Gastroesophageal sphincter (tissue), 4 donors: ENCODE results near the gene PDZD8. TPM values are rescaled to one million over a fixed set of nuclear protein-coding genes. Genes with fewer than 3 reads are reported as not detected.
A peak's percentile ranks its signal among the peaks of the same experiment; 100 is the strongest.

Source experiments
- ATAC-seq: fragments of 150-250 bp; one replicate; pipeline ENCODE4 v1.9.1; 2016; ENCODE audit warnings: mild to moderate bottlenecking, moderate library complexity
- H3K27ac ChIP-seq, 4 donors: fragments of 200-600 bp; sonication (generic) in 3 of 4; 1 replicate in 3 of 4; 2 replicates in 1 of 4; pipeline ENCODE4 v1.5.1; 2016 to 2019
- H3K27me3 ChIP-seq: fragments of 200-600 bp; sonication (generic); one replicate; pipeline ENCODE4 v1.5.1; 2019
- H3K36me3 ChIP-seq, 2 donors: fragments of 200-600 bp; sonication (generic); one replicate each; pipeline ENCODE4 v1.5.1; 2019; ENCODE audit warnings: control low read depth in 1 of 2
- H3K4me1 ChIP-seq, 3 donors: fragments of 200-600 bp; sonication (generic); 1 replicate in 2 of 3; 2 replicates in 1 of 3; pipeline ENCODE4 v1.5.1; 2016 to 2019; ENCODE audit warnings: control low read depth in 2 of 3
- H3K4me3 ChIP-seq, 2 donors: fragments of 200-600 bp; sonication (generic); one replicate each; pipeline ENCODE4 v1.5.1; 2019; ENCODE audit warnings: mild to moderate bottlenecking in 1 of 2, moderate library complexity in 1 of 2
- H3K9me3 ChIP-seq, 3 donors: fragments of 200-600 bp; sonication (generic); one replicate each; pipeline ENCODE4 v1.5.1; 2017 to 2019; ENCODE audit warnings: control low read depth in 2 of 3
- EP300 ChIP-seq: sonication (generic); formaldehyde crosslinking; IDR thresholded peaks from one replicate; pipeline ENCODE4 v1.6.1; 2017; ENCODE audit warnings: antibody characterized with exemption, mild to moderate bottlenecking
- POLR2A ChIP-seq, 2 donors: fragments of 450-650 bp; IDR thresholded peaks; one replicate each; pipeline ENCODE4 v1.6.1; 2017; ENCODE audit warnings: antibody characterized with exemption in 2 of 2, mild to moderate bottlenecking in 2 of 2, moderate library complexity in 1 of 2
- POLR2AphosphoS5 ChIP-seq: sonication (generic); formaldehyde crosslinking; IDR thresholded peaks from one replicate; pipeline ENCODE4 v1.6.1; 2017; ENCODE audit warnings: antibody characterized with exemption
- WGBS, 2 donors: methylation state at CpG; one replicate each; pipeline ENCODE4 v1.1.5; 2018; ENCODE audit warnings: low coverage in 1 of 2; 5-methylcytosine and 5-hydroxymethylcytosine counted together
- total RNA-seq, 4 donors: library from RNA; depleted of rRNA; stranded (reverse); fragments of >200 nt; gene quantifications; one replicate each; pipeline ENCODE4 v1.1.0, GENCODE V29; 2016
- TF ChIP-seq, protein P1 (sequence below), 4 experiments: fragments of 200-600 bp in 2 of 4; fragments of 450-650 bp in 2 of 4; sonication (generic) in 1 of 4; IDR thresholded peaks; one replicate each; pipeline ENCODE4 v1.5.1; 2017 to 2019; ENCODE audit warnings: antibody characterized with exemption in 4 of 4, mild to moderate bottlenecking in 2 of 4, moderate library complexity in 2 of 4

Gene PDZD8
- total RNA-seq, 4 donors from 2014 or later, result 32.8 to 49.2 (median 37.3) TPM

DNA sequence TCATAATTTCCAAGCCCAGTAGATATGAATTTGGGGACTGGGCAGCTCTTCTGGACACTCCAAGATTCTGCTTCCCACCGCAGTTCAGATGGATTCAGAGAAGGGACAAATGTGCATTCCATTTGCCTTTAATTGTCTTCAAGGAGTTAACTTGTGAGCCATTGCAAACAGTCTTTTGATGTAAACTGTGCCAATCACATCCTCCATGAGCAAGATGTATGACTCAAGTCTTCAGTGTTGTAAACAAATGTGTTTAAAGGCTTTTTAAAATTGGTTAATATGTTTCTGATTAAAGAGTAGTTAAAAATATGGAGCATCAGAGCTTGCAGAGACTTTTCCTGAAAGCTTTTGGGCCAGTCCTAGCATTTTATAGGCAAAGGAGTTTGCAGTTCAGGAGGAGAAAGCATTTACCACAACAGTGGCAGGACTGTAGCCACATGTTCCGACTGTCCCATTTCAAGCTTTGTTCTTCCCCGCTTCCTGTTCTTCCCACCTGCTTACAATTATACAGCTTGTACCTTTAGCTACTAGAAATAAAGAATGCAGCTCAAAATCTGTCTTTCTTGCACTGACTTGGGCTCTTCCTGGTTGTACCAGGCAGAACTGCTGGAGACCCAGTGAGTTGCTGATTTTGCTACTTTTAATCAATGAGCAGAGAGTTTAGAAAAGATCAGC, 128.1 kb downstream of the PDZD8 start:
- H3K4me3 ChIP-seq, result no peak overlapping the region
- no peaks in the 10 kb centered on the region for H3K9me3 ChIP-seq
- ATAC-seq, result no peak
- H3K27ac ChIP-seq, result no peak overlapping the region
- peaks cover 68% of the 10 kb centered on the region for H3K27me3 ChIP-seq
- WGBS, 2 donors, result 64 to 71% methylated on average over 3 of the region's 3 CpGs
- no peaks in the 10 kb centered on the region for H3K36me3 ChIP-seq
- TF ChIP-seq EP300 (no peak), POLR2A (IDR thresholded peaks at IDR 0.05) (no peak), POLR2AphosphoS5 (no peak)
- TF ChIP-seq, protein P1, sequence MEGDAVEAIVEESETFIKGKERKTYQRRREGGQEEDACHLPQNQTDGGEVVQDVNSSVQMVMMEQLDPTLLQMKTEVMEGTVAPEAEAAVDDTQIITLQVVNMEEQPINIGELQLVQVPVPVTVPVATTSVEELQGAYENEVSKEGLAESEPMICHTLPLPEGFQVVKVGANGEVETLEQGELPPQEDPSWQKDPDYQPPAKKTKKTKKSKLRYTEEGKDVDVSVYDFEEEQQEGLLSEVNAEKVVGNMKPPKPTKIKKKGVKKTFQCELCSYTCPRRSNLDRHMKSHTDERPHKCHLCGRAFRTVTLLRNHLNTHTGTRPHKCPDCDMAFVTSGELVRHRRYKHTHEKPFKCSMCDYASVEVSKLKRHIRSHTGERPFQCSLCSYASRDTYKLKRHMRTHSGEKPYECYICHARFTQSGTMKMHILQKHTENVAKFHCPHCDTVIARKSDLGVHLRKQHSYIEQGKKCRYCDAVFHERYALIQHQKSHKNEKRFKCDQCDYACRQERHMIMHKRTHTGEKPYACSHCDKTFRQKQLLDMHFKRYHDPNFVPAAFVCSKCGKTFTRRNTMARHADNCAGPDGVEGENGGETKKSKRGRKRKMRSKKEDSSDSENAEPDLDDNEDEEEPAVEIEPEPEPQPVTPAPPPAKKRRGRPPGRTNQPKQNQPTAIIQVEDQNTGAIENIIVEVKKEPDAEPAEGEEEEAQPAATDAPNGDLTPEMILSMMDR (IDR thresholded peaks at IDR 0.05), result no peak
- no peaks in the 10 kb centered on the region for H3K4me1 ChIP-seq

DNA sequence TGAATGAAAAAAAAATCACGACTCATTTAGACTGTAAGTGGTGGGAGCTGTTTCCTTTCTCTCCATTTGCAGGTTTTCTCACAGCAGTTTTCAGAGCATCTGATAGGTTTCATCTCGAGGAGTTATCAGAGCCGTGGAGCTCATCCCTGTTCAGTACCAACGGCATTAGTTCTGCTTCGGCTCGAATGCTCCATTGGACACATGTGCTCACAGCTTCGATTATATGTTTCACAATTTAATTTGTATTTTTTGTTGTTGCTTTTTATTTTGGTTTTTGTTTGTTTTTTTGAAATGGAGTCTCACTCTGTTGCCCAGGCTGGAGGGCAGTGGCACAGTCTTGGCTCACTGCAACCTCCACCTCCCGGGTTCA, 132.8 kb downstream of the PDZD8 start:
- peaks cover 82% of the 10 kb centered on the region for H3K27me3 ChIP-seq

DNA sequence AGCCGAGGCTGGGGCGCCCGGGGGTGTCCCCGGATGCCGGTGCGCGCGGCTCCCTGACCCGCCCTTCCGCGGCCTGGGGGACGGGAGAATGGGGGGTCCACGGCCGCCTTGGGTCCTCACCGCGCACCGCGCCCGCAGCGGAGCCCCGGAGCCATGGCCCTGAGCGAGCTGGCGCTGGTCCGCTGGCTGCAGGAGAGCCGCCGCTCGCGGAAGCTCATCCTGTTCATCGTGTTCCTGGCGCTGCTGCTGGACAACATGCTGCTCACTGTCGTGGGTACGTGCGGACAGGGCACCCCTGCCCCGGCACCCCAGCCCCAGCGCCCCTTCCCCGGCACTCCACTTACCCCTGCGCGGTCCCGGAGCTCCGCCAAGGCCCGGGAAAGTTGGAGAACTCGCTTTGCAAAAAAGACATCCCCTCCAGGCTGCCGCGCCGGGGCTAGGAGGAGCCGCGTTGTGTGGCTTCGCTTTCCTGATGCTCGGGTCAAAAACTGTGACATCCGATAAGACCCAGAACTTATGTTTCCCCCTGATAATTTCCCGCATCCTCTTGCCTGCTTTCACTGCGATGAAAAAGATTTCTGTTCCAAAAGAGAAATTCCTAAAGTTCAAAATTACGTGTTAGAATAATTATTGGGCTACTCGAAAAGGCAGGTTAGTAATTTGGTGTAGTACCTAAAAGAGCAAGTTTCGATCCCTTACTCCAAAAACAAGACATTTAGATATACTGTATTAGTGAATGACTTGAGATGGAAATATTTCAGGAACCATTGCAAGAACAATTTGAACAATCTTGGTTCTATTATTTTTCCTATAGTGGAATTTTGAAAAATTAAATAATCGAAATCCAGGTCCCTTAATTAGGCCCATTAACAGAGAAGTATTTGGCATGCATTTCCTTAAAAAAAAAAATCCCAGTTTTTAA, 133.4 kb downstream of the PDZD8 start:
- TF ChIP-seq, protein P1 (IDR thresholded peaks at IDR 0.05), result no peak
- TF ChIP-seq POLR2AphosphoS5 (no peak), EP300 (no peak), POLR2A (IDR thresholded peaks at IDR 0.05) (no peak)
- 27 to 80% methylated on average over 4 to 14 of the region's 56 CpGs for WGBS, 2 donors
- Histone ChIP-seq H3K27ac (peak overlapping the region in 1 of 4 donors; percentile 41), H3K4me1 (peaks cover 0 to 13% (median 4%) of the 10 kb centered on the region in 3 donors), H3K9me3 (no peaks in the 10 kb centered on the region), H3K27me3 (peaks cover 83% of the 10 kb centered on the region), H3K4me3 (peak overlapping the region in 1 of 2 donors; percentile 28), H3K36me3 (no peaks in the 10 kb centered on the region)
- no peak for ATAC-seq

More for the DNA sequence above, 132.8 kb downstream of the PDZD8 start:
- WGBS, 2 donors, result 86 to 87% methylated on average over 6 to 8 of the region's 8 CpGs
- no peaks in the 10 kb centered on the region for H3K9me3 ChIP-seq
- TF ChIP-seq, protein P1 (IDR thresholded peaks at IDR 0.05), result no peak
- TF ChIP-seq POLR2A (IDR thresholded peaks at IDR 0.05) (no peak), POLR2AphosphoS5 (no peak)
- no peak overlapping the region for H3K27ac ChIP-seq
- H3K4me3 ChIP-seq, result no peak overlapping the region
- H3K36me3 ChIP-seq, result no peaks in the 10 kb centered on the region
- peaks cover 0 to 13% (median 4%) of the 10 kb centered on the region in 3 donors for H3K4me1 ChIP-seq
- ATAC-seq, result no peak

DNA sequence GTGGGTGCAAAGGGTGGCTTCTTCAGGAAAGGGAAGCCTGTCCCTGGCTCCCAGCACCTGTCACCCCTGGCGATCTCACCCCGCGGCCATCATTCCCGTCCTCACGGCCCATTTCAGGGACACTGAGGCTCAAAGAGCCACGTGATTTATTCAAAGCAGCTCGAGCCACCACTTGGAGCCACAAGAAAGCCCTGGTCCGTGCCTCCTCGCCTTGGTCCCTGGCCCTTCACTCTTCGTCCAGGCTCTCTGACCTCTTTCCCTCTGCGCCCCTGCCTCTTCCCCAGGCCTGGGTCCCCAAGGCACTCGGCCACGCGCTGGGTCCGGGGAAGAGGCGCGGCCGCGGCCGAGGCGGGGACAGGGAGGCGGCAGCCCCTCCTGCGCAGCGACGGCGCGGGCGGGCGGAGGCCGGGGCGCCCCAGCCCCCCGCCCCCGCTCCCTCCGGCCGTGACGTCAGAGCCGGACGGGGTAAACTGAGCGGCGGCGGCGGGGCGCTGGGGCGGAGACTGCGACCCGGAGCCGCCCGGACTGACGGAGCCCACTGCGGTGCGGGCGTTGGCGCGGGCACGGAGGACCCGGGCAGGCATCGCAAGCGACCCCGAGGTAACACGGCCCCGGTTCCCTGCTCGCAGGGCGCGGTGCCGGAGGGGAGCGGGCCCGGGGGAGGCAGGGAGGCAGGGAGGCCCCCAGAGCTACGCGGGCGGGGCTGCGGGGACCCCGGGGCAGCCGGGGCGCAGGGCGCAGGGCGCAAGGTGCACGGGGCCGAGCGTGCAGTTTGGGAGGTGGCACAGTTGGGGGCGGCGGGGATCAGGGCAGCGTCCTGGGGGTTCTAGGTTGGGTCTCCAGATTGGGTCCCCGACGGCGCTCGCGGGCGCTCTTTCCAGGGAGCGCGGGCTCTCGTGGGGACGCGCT, 134.4 kb downstream of the PDZD8 start, which contains the start of gene SLC18A2:
SLC18A2 (plus strand) TSS at position 494 of the 909 bp plus-strand sequence. CDS start 580 bp downstream, outside the sequence.
- Histone ChIP-seq H3K9me3 (no peaks in the 10 kb centered on the region), H3K36me3 (no peaks in the 10 kb centered on the region), H3K4me1 (peaks cover 0 to 13% (median 4%) of the 10 kb centered on the region in 3 donors), H3K27ac (peak within 1 kb of the TSS in 1 of 4 donors; percentile 41), H3K27me3 (peaks cover 89% of the 10 kb centered on the region), H3K4me3 (peak within 1 kb of the TSS in 1 of 2 donors; percentile 28)
- ATAC-seq, result no peak
- WGBS, 2 donors, result 14 to 30% methylated on average over 2 to 5 of the region's 93 CpGs
- no peak for TF ChIP-seq EP300
- TF ChIP-seq, protein P1 (IDR thresholded peaks at IDR 0.05), result no peak
- no peak for TF ChIP-seq POLR2A (IDR thresholded peaks at IDR 0.05)
- no peak for TF ChIP-seq POLR2AphosphoS5
